Loucy (cell line): Measurements from ENCODE around the gene ANO2.
A peak's percentile ranks its signal among the peaks of the same experiment; 100 is the strongest.

Source experiments
- H2AFZ ChIP-seq: fragments of 200-600 bp; sonication (generic); 2 replicates; pipeline ENCODE4 v1.6.0; 2016; ENCODE audit warnings: antibody characterized with exemption, mild to moderate bottlenecking, low read length, moderate library complexity
- H3F3A ChIP-seq: fragments of 200-600 bp; 2 replicates; pipeline ENCODE4 v1.6.0; 2016; ENCODE audit warnings: antibody characterized with exemption, low read depth, mild to moderate bottlenecking
- H3K27me3 ChIP-seq: fragments of 200-600 bp; sonication (generic); 2 replicates; pipeline ENCODE4 v1.6.1; 2014; ENCODE audit warnings: low read length, mild to moderate bottlenecking; ENCODE audit not compliant: insufficient read depth, poor library complexity, severe bottlenecking
- H3K36me3 ChIP-seq: fragments of 200-600 bp; sonication (generic); 2 replicates; pipeline ENCODE4 v1.6.1; 2016; ENCODE audit warnings: low read length; ENCODE audit not compliant: insufficient read depth
- H3K4me1 ChIP-seq: fragments of 200-600 bp; sonication (generic); 2 replicates; pipeline ENCODE4 v1.5.1; 2014; ENCODE audit warnings: low read length, mild to moderate bottlenecking; ENCODE audit not compliant: insufficient read depth, poor library complexity, severe bottlenecking
- H3K4me2 ChIP-seq: fragments of 200-600 bp; sonication (generic); 2 replicates; pipeline ENCODE4 v1.6.0; 2014; ENCODE audit warnings: antibody characterized with exemption, low read length, low read depth, mild to moderate bottlenecking; ENCODE audit not compliant: poor library complexity, severe bottlenecking
- H3K4me3 ChIP-seq: fragments of 200-600 bp; sonication (generic); 2 replicates; pipeline ENCODE4 v1.5.1; 2014; ENCODE audit warnings: low read length, mild to moderate bottlenecking, mixed read lengths; ENCODE audit not compliant: poor library complexity, severe bottlenecking
- H3K79me2 ChIP-seq: fragments of 200-600 bp; sonication (generic); 2 replicates; pipeline ENCODE4 v1.6.1; 2014; ENCODE audit warnings: low read length; ENCODE audit not compliant: insufficient read depth
- H3K9ac ChIP-seq: fragments of 200-600 bp; sonication (generic); 2 replicates; pipeline ENCODE4 v1.6.0; 2014; ENCODE audit warnings: mild to moderate bottlenecking, low read depth, low read length, moderate library complexity; ENCODE audit not compliant: poor library complexity, severe bottlenecking
- H3K9me2 ChIP-seq: fragments of 200-600 bp; sonication (generic); replicated peaks from 2 replicates; pipeline ENCODE4 v1.6.1; 2016; ENCODE audit warnings: low read depth, low read length, mixed read lengths
- H3K9me3 ChIP-seq: fragments of 200-600 bp; sonication (generic); 2 replicates; pipeline ENCODE4 v1.6.1; 2014; ENCODE audit warnings: mild to moderate bottlenecking, antibody characterized with exemption, low read length, low read depth; ENCODE audit not compliant: insufficient read depth
- H4K20me1 ChIP-seq: fragments of 200-600 bp; sonication (generic); 2 replicates; pipeline ENCODE4 v1.6.0; 2014; ENCODE audit warnings: antibody characterized with exemption, low read length, mild to moderate bottlenecking; ENCODE audit not compliant: insufficient read depth, poor library complexity, severe bottlenecking
- EZH2phosphoT487 ChIP-seq: fragments of 200-600 bp; IDR thresholded peaks from 2 replicates; pipeline ENCODE4 v1.6.1; 2018; ENCODE audit warnings: antibody characterized with exemption, mild to moderate bottlenecking, moderate library complexity, borderline replicate concordance
- TF ChIP-seq, protein P1 (sequence below): fragments of 200-600 bp; sonication (generic); conservative IDR thresholded peaks from 2 replicates; pipeline ENCODE4 v1.5.1; 2014; ENCODE audit warnings: mild to moderate bottlenecking, antibody characterized with exemption, low read length

Gene ANO2

DNA sequence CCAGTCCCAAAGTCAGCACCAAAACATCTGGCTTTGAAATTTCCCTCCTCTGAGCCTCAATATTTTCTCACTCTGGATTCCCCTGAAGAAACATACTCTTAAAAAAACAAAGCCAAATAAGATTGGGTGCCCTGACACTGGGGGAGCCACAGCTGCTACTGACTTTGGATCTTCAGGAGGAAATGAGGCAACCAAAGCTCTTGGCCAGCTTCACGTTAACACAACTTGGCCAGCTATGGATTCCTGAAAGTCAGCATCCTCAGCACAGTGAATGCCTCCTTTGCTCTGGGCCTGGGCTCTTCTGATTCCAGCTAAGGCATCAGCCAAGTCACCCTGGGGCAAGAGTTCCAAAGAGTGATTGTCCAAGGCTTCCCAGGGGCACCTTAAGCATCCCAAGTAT, 254.8 kb downstream of the ANO2 start:
- H3K4me1 ChIP-seq = no peaks in the 10 kb centered on the region
- no peaks in the 10 kb centered on the region for H3K9me2 ChIP-seq
- no peak overlapping the region for H3K9ac ChIP-seq
- no peak overlapping the region for H3K4me2 ChIP-seq
- no peaks in the 10 kb centered on the region for H3F3A ChIP-seq
- no peaks in the 10 kb centered on the region for H3K79me2 ChIP-seq
- no peak for TF ChIP-seq EZH2phosphoT487
- TF ChIP-seq, protein P1, sequence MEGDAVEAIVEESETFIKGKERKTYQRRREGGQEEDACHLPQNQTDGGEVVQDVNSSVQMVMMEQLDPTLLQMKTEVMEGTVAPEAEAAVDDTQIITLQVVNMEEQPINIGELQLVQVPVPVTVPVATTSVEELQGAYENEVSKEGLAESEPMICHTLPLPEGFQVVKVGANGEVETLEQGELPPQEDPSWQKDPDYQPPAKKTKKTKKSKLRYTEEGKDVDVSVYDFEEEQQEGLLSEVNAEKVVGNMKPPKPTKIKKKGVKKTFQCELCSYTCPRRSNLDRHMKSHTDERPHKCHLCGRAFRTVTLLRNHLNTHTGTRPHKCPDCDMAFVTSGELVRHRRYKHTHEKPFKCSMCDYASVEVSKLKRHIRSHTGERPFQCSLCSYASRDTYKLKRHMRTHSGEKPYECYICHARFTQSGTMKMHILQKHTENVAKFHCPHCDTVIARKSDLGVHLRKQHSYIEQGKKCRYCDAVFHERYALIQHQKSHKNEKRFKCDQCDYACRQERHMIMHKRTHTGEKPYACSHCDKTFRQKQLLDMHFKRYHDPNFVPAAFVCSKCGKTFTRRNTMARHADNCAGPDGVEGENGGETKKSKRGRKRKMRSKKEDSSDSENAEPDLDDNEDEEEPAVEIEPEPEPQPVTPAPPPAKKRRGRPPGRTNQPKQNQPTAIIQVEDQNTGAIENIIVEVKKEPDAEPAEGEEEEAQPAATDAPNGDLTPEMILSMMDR = no peak
- no peaks in the 10 kb centered on the region for H3K27me3 ChIP-seq
- H3K36me3 ChIP-seq = no peaks in the 10 kb centered on the region
- no peak overlapping the region for H2AFZ ChIP-seq
- H3K9me3 ChIP-seq = no peaks in the 10 kb centered on the region
- no peaks in the 10 kb centered on the region for H4K20me1 ChIP-seq
- H3K4me3 ChIP-seq = no peak overlapping the region

DNA sequence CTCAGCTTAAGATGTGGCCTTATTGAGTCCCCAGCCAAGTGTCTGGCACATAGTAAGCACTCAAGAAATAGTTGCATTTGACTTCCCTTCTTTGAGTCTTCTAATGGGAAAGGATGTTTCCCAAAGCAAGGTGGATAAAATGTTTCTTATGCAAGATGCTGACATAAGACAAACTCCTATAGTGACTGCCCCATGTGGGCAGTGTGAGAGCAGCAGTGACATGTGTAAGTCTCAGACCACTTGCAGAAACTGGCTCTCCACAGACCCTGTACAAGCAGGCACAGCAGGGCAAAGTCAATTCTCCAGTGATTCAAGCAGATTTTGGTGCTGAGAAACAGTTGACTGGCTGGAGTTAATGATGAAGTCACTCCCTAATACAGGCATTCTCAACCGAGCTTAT, 255.3 kb downstream of the ANO2 start:
- Histone ChIP-seq H2AFZ (no peak overlapping the region), H3F3A (no peaks in the 10 kb centered on the region), H3K9me3 (no peaks in the 10 kb centered on the region), H3K4me2 (no peak overlapping the region), H3K4me3 (no peak overlapping the region), H3K9ac (no peak overlapping the region), H4K20me1 (no peaks in the 10 kb centered on the region), H3K27me3 (no peaks in the 10 kb centered on the region), H3K79me2 (no peaks in the 10 kb centered on the region), H3K4me1 (no peaks in the 10 kb centered on the region), H3K36me3 (no peaks in the 10 kb centered on the region), H3K9me2 (no peaks in the 10 kb centered on the region)
- TF ChIP-seq, protein P1 = peak; percentile 40
- TF ChIP-seq EZH2phosphoT487 = no peak

DNA sequence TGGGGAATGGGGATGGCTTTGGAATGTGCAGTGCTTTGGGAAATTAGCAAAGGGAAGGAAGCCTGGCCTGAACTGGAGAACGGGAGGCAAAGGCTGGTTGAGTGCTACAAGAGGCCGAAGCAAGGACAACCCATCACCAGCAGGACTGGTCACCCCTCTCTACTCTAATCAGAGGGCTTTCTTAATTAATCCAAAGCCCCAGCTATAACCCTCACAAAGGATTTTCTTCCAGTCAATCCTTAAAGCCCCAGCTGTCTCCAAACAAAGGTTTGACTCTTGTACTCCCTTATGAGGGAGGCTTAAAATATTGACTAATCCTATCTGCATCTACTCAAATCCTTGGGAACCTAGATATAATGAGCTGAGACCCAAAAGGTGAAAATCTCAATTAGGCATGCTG, 256.8 kb downstream of the ANO2 start:
- Histone ChIP-seq H3K36me3 (no peaks in the 10 kb centered on the region), H3K4me1 (no peaks in the 10 kb centered on the region), H4K20me1 (no peaks in the 10 kb centered on the region), H3K9ac (no peak overlapping the region), H3K9me2 (no peaks in the 10 kb centered on the region), H3K79me2 (no peaks in the 10 kb centered on the region), H3F3A (no peaks in the 10 kb centered on the region), H2AFZ (no peak overlapping the region), H3K4me3 (no peak overlapping the region), H3K4me2 (no peak overlapping the region), H3K27me3 (no peaks in the 10 kb centered on the region), H3K9me3 (no peaks in the 10 kb centered on the region)
- TF ChIP-seq EZH2phosphoT487 = no peak
- TF ChIP-seq, protein P1 = no peak
